Upper lobe of left lung (tissue), 6 donors: ENCODE data around the gene PWWP2B. TPM values are rescaled to one million over a fixed set of nuclear protein-coding genes. Genes with fewer than 3 reads are reported as not detected.

Source experiments
- ATAC-seq, 2 donors: fragments of 200-7000 bp; cut with Tn5 transposase; one replicate each; pipeline ENCODE4 v1.9.1; 2022; ENCODE audit warnings: mild to moderate bottlenecking in 2 of 2, moderate library complexity in 2 of 2; ENCODE audit not compliant: low FRiP score in 2 of 2
- DNase-seq, 2 donors: peaks; one replicate each; pipeline ENCODE4 v3.0.0-alpha.2; 2019 to 2020
- H3K27ac ChIP-seq, 4 donors: fragments of 200-600 bp; sonication (generic); one replicate each; pipeline ENCODE4 v1.5.1; 2016 to 2019
- H3K27me3 ChIP-seq, 4 donors: fragments of 200-600 bp; sonication (generic); one replicate each; pipeline ENCODE4 v1.5.1; 2017 to 2019
- H3K36me3 ChIP-seq, 4 donors: fragments of 200-600 bp; sonication (generic); one replicate each; pipeline ENCODE4 v1.5.1; 2016 to 2019
- H3K4me1 ChIP-seq, 4 donors: fragments of 200-600 bp; sonication (generic); one replicate each; pipeline ENCODE4 v1.5.1; 2018 to 2019
- H3K4me3 ChIP-seq, 4 donors: fragments of 200-600 bp; sonication (generic); one replicate each; pipeline ENCODE4 v1.5.1; 2017 to 2019; ENCODE audit warnings: mild to moderate bottlenecking in 2 of 4, moderate library complexity in 1 of 4
- H3K9me3 ChIP-seq, 4 donors: fragments of 200-600 bp; sonication (generic); one replicate each; pipeline ENCODE4 v1.5.1; 2018 to 2019
- CTCF ChIP-seq, 6 experiments: fragments of 450-650 bp in 4 of 6; fragments of 200-600 bp in 2 of 6; sonication (generic) in 2 of 6; IDR thresholded peaks; one replicate each; pipeline ENCODE4 v1.5.1; 2016 to 2019; ENCODE audit warnings: antibody characterized with exemption in 6 of 6
- EP300 ChIP-seq, 4 donors: sonication (generic); formaldehyde crosslinking; IDR thresholded peaks; one replicate each; pipeline ENCODE4 v1.5.1; 2017; ENCODE audit warnings: antibody characterized with exemption in 4 of 4, control low read depth in 2 of 4
- POLR2A ChIP-seq, 4 donors: fragments of 450-650 bp; IDR thresholded peaks; one replicate each; pipeline ENCODE4 v1.5.1; 2016 to 2017; ENCODE audit warnings: antibody characterized with exemption in 4 of 4, mild to moderate bottlenecking in 2 of 4
- POLR2AphosphoS5 ChIP-seq, 2 donors: sonication (generic); formaldehyde crosslinking; IDR thresholded peaks; one replicate each; pipeline ENCODE4 v1.5.1; 2017; ENCODE audit warnings: antibody characterized with exemption in 2 of 2
- WGBS, 2 donors: methylation state at CpG; one replicate each; pipeline ENCODE4 v1.1.5; 2017 to 2018; 5-methylcytosine and 5-hydroxymethylcytosine counted together
- total RNA-seq, 6 donors: library from RNA; depleted of rRNA in 4 of 6; stranded (reverse); fragments of >200 nt in 4 of 6; gene quantifications; one replicate each; pipeline versions ENCODE4 v1.1.0 to v1.2.1, GENCODE V29; 2016 to 2021
- donor health status: DM: no; HTN: no; CAD: no; lungs with moderate emphysema.
- donor health status: DM: no; HTN: yes; CAD: no; lungs with severe emphysema.

PWWP2B gene
- total RNA-seq, 6 donors from 2014 or later = 20.2 to 54.4 (median 32.9) TPM

GRCh38 chr10:132416566-132417256, 19.7 kb downstream of the PWWP2B start:
- Histone ChIP-seq H3K4me1 (peaks cover 64 to 87% (median 77%) of the 10 kb centered on the region in 4 donors), H3K4me3 (no peak overlapping the region), H3K36me3 (peaks cover 0 to 10% (median 3%) of the 10 kb centered on the region in 4 donors), H3K27me3 (no peaks in the 10 kb centered on the region), H3K9me3 (no peaks in the 10 kb centered on the region), H3K27ac (peak overlapping the region; percentile 91 to 98 (median 94))
- whole genome bisulfite sequencing, 2 donors = 93 to 95% methylated on average over 13 to 30 of the region's 32 CpGs
- no peak for ATAC-seq
- TF ChIP-seq POLR2AphosphoS5 (IDR thresholded peaks at IDR 0.05) (no peak), POLR2A (IDR thresholded peaks at IDR 0.05) (no peak), EP300 (IDR thresholded peaks at IDR 0.05) (no peak), CTCF (IDR thresholded peaks at IDR 0.05) (no peak)
- DNase-seq = peak in 1 of 2 donors; percentile 71

GRCh38 chr10:132417257-132417910, 20.4 kb downstream of the PWWP2B start:
- H3K4me1 ChIP-seq = peaks cover 64 to 87% (median 77%) of the 10 kb centered on the region in 4 donors
- TF ChIP-seq POLR2A (IDR thresholded peaks at IDR 0.05) = peak in 1 of 4 donors; percentile 9
- no peak for TF ChIP-seq EP300 (IDR thresholded peaks at IDR 0.05)
- DNase-seq (peak in 1 of 2 donors; percentile 86), ATAC-seq (no peak)
- H3K36me3 ChIP-seq = peaks cover 0 to 10% (median 3%) of the 10 kb centered on the region in 4 donors
- no peaks in the 10 kb centered on the region for H3K27me3 ChIP-seq
- H3K27ac ChIP-seq = peak overlapping the region; percentile 91 to 98 (median 94)
- H3K4me3 ChIP-seq = no peak overlapping the region
- 76 to 81% methylated on average over 6 to 26 of the region's 26 CpGs for WGBS, 2 donors
- H3K9me3 ChIP-seq = no peaks in the 10 kb centered on the region

- H3K27ac ChIP-seq = peak overlapping the region; percentile 91 to 98 (median 94)
- peak; percentile 68 to 84 for DNase-seq
- TF ChIP-seq POLR2AphosphoS5 (IDR thresholded peaks at IDR 0.05) (peak; percentile 21 to 77), POLR2A (IDR thresholded peaks at IDR 0.05) (peak in 2 of 4 donors; percentile 13 to 33), CTCF (IDR thresholded peaks at IDR 0.05) (no peak), EP300 (IDR thresholded peaks at IDR 0.05) (peak in 3 of 4 donors; percentile 50 to 93 (median 55))
- no peaks in the 10 kb centered on the region for H3K27me3 ChIP-seq
- WGBS, 2 donors = 56 to 65% methylated on average over 19 of the region's 20 CpGs
- H3K9me3 ChIP-seq = no peaks in the 10 kb centered on the region
- peaks cover 0 to 10% (median 3%) of the 10 kb centered on the region in 4 donors for H3K36me3 ChIP-seq
- no peak overlapping the region for H3K4me3 ChIP-seq
- ATAC-seq = peak; percentile 2 to 7
- peaks cover 67 to 87% (median 76%) of the 10 kb centered on the region in 4 donors for H3K4me1 ChIP-seq
Observed at GRCh38 chr10:132417957-132418441, 21.0 kb downstream of the PWWP2B start.

- Histone ChIP-seq H3K36me3 (peaks cover 0 to 10% (median 3%) of the 10 kb centered on the region in 4 donors), H3K4me1 (peaks cover 65 to 86% (median 72%) of the 10 kb centered on the region in 4 donors), H3K4me3 (no peak overlapping the region), H3K27me3 (no peaks in the 10 kb centered on the region), H3K9me3 (no peaks in the 10 kb centered on the region), H3K27ac (peak overlapping the region; percentile 91 to 98 (median 94))
- TF ChIP-seq CTCF (IDR thresholded peaks at IDR 0.05) = peak in 1 of 6 experiments; percentile 12
- peak in 2 of 4 donors; percentile 34 to 77 for TF ChIP-seq POLR2A (IDR thresholded peaks at IDR 0.05)
- peak in 2 of 4 donors; percentile 5 to 36 for TF ChIP-seq EP300 (IDR thresholded peaks at IDR 0.05)
- peak; percentile 55 to 77 for TF ChIP-seq POLR2AphosphoS5 (IDR thresholded peaks at IDR 0.05)
- 20 to 45% methylated on average over 1 to 15 of the region's 18 CpGs for WGBS, 2 donors
- DNase-seq (peak; percentile 87 to 94), ATAC-seq (peak; percentile 18 to 84)
Observed at GRCh38 chr10:132418527-132419416, 21.8 kb downstream of the PWWP2B start.
